HUES48 (cell line): ENCODE data around the gene TWF2.

ENCODE experiments used
- H3K27ac ChIP-seq: one replicate; pipeline ENCODE4 v1.7.0; 2013; ENCODE audit warnings: low read depth, low read length, inconsistent platforms
- H3K27me3 ChIP-seq: 2 replicates; pipeline ENCODE4 v1.6.1; 2013; ENCODE audit warnings: mild to moderate bottlenecking, low read length; ENCODE audit not compliant: control insufficient read depth, insufficient read depth
- H3K36me3 ChIP-seq: 2 replicates; pipeline ENCODE4 v1.6.1; 2013; ENCODE audit warnings: low read length; ENCODE audit not compliant: control insufficient read depth, insufficient read depth
- H3K4me1 ChIP-seq: 2 replicates; pipeline ENCODE4 v1.6.1; 2013; ENCODE audit warnings: mild to moderate bottlenecking, low read length; ENCODE audit not compliant: control insufficient read depth, insufficient read depth
- H3K4me3 ChIP-seq: 2 replicates; pipeline ENCODE4 v1.5.1; 2013; ENCODE audit warnings: mild to moderate bottlenecking, low read depth, low read length
- H3K9ac ChIP-seq: 2 replicates; pipeline ENCODE4 v1.6.1; 2013; ENCODE audit warnings: mild to moderate bottlenecking, low read depth, low read length, moderate library complexity
- H3K9me3 ChIP-seq: 2 replicates; pipeline ENCODE4 v1.6.1; 2013; ENCODE audit warnings: low read length; ENCODE audit not compliant: control insufficient read depth, insufficient read depth

TWF2 gene

DNA sequence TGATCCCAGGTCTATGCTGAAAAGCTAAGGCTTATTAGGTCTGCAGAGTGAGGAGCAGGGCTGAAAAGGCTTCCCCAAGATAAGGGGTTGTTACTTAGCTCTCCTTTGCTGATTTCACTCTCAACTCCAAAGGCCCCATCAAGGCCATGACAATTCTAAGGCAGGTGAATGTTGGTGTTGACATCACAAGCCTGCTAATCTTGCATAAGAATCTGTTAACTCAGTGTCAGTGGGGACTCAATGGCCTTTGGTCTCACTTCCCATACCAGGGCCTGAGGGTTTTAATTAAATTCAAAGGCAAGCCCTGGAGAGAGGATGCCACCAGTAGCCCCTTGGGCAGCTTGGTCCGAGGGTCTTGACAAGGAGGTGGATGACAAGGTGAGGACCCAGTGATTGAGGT is 50.4 kb downstream of the TWF2 start:
- H3K27ac ChIP-seq = no peak overlapping the region
- no peak overlapping the region for H3K9ac ChIP-seq

GRCh38 chr3:52186729-52187128 is 52.2 kb downstream of the TWF2 start:
- no peaks in the 10 kb centered on the region for H3K4me1 ChIP-seq
- no peak overlapping the region for H3K4me3 ChIP-seq
- no peak overlapping the region for H3K27ac ChIP-seq

More for the DNA sequence above, 50.4 kb downstream of the TWF2 start:
- Histone ChIP-seq H3K4me3 (no peak overlapping the region), H3K27me3 (no peaks in the 10 kb centered on the region), H3K9me3 (no peaks in the 10 kb centered on the region), H3K36me3 (no peaks in the 10 kb centered on the region), H3K4me1 (no peaks in the 10 kb centered on the region)

DNA sequence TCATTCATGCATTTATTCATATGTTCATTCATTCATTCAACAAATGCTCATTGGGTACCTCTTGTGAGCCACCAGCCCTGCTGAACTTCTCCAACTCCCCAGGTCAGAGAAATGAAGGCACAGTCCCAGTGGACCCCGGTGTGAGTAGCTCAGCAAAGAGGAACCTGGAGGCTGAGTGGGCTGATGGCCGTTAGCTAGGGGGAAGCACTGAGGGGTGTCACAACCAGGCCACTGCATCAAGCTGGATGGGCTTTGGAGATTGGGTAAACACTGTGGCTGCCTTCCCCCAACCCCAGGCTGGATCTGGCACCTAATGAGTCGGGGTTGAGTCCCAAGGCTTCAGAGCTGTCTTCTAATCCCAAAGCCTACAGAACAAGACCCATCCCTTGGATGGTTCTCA is 53.1 kb downstream of the TWF2 start:
- Histone ChIP-seq H3K27me3 (no peaks in the 10 kb centered on the region), H3K9ac (no peak overlapping the region), H3K4me3 (no peak overlapping the region), H3K36me3 (no peaks in the 10 kb centered on the region), H3K9me3 (no peaks in the 10 kb centered on the region), H3K4me1 (no peaks in the 10 kb centered on the region), H3K27ac (no peak overlapping the region)

More at GRCh38 chr3:52186729-52187128, 52.2 kb downstream of the TWF2 start:
- no peaks in the 10 kb centered on the region for H3K27me3 ChIP-seq
- H3K9me3 ChIP-seq = no peaks in the 10 kb centered on the region
- no peaks in the 10 kb centered on the region for H3K36me3 ChIP-seq
- no peak overlapping the region for H3K9ac ChIP-seq

DNA sequence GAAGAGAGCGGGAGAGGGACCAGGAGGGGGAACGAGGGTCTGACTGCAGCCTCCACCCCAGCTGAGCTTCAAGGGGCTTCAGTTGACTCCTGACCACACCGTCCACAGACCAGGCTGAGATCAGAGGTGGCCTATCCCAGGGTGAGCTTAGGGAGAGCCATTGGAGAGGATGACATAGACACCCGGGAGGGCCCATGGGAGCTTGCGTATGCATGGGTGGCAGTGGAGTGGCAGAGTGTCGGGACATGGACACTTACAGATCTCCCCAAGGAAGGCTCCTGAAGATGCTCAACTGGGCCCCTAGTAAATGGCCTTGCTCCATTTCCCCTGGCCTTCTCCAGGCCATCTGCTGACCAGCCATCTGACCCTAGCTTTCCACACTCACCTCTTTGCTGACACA is 53.6 kb downstream of the TWF2 start:
- Histone ChIP-seq H3K36me3 (no peaks in the 10 kb centered on the region), H3K4me3 (no peak overlapping the region), H3K27ac (no peak overlapping the region), H3K4me1 (no peaks in the 10 kb centered on the region), H3K9ac (no peak overlapping the region), H3K27me3 (no peaks in the 10 kb centered on the region), H3K9me3 (no peaks in the 10 kb centered on the region)

DNA sequence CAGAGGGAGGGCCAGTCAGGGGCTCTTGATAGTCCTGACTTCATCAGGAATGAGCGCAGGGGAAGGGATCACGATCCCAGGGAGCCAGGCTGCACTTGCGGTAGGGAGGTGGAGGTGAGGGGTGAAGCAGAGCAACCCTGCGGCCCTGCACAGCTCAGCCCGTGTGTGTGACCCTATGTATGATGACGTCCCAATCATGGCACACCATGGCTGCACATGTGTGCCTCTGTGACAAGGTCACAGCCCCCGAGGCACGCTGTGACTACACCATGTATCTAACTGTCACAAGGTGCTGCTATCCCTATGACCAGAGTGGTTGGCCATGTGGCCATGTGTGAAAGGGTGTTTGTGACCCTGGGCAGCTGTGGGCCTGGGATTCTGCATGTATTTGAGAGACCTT is 54.3 kb downstream of the TWF2 start:
- no peaks in the 10 kb centered on the region for H3K4me1 ChIP-seq
- no peaks in the 10 kb centered on the region for H3K36me3 ChIP-seq
- no peak overlapping the region for H3K27ac ChIP-seq
- H3K9ac ChIP-seq = no peak overlapping the region
- H3K27me3 ChIP-seq = no peaks in the 10 kb centered on the region
- no peak overlapping the region for H3K4me3 ChIP-seq
- no peaks in the 10 kb centered on the region for H3K9me3 ChIP-seq

DNA sequence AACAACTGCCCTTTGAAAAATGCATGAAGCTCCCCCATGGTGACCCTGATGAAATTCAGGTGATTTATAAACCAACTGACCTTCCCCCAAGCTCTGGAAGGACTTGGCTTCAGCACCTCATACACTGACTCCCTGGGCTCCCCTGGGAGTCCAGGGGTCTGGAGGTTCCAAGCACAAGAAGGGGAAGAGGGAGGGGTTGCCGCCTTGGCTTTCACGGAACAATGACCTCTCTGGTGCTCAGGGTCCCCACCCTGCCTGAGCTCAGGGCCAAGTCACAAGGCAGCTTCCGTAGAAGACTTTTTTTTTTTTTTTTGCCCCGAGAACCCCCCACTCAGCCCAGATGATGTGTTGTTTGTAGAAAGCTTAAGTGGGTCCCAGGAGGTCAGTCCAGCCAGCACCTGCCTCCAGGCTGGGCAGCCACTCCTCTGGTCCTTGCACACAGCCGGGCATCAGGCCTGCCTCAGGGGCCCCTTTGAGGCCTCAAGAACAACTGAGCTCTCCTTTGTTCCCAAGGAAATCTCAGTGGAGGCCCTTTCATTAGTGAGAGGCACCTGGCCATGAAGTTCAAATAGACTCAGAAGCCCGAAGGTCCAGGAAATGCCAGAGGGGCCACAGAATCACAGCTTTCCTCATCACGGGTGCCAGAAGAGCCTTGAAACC is 55.0 kb downstream of the TWF2 start:
- no peaks in the 10 kb centered on the region for H3K36me3 ChIP-seq
- no peaks in the 10 kb centered on the region for H3K4me1 ChIP-seq
- H3K27me3 ChIP-seq = no peaks in the 10 kb centered on the region
- no peak overlapping the region for H3K27ac ChIP-seq
- no peak overlapping the region for H3K9ac ChIP-seq
- H3K4me3 ChIP-seq = no peak overlapping the region
- no peaks in the 10 kb centered on the region for H3K9me3 ChIP-seq

DNA sequence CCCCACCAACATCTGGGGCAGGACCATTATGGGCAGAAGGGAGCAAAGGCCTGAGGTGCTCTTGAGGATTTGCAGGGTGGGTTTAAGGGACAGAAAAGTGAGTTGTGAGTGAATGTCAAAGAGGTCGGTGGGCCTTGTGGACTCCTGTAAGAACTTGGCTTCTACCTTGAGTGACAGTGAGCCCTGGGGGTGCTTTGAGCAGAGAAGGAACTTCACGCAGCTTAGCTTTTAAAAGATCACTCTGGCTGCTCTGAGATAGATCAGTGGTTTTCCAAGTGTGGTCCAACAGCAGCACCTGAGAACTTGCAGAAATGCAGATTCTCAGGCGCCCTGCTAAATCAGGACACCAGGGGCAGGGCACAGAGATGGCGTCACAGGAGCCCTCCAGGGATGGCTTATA is 56.3 kb downstream of the TWF2 start:
- Histone ChIP-seq H3K27ac (no peak overlapping the region), H3K36me3 (no peaks in the 10 kb centered on the region), H3K9me3 (no peaks in the 10 kb centered on the region), H3K4me1 (no peaks in the 10 kb centered on the region), H3K27me3 (no peaks in the 10 kb centered on the region), H3K9ac (no peak overlapping the region), H3K4me3 (no peak overlapping the region)

GRCh38 chr3:52182196-52182595 is 56.8 kb downstream of the TWF2 start:
- H3K27me3 ChIP-seq = no peaks in the 10 kb centered on the region
- no peak overlapping the region for H3K27ac ChIP-seq
- no peak overlapping the region for H3K4me3 ChIP-seq
- no peaks in the 10 kb centered on the region for H3K36me3 ChIP-seq
- no peaks in the 10 kb centered on the region for H3K4me1 ChIP-seq
- H3K9ac ChIP-seq = no peak overlapping the region
- no peaks in the 10 kb centered on the region for H3K9me3 ChIP-seq

DNA sequence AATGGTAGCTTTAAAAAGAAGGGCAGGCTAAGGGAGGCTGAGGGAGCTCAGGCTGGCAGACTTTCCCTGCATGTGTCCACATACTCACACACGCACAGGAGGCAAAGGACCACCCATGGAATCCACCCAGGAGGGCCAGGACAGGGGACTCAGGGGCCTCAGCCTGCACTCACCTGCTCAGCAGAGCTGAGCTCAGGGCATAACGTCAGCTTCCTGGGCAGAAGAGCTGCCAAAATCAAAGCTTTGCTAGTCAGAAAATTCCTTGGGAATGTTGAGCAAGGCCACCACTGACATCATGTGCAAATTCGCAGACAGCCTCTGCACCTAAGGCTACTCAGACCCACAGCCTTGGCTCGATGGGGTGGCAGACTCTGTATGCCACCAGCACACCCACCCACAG is 57.4 kb downstream of the TWF2 start:
- H3K4me1 ChIP-seq = no peaks in the 10 kb centered on the region
- no peaks in the 10 kb centered on the region for H3K36me3 ChIP-seq
- H3K9me3 ChIP-seq = no peaks in the 10 kb centered on the region
- H3K9ac ChIP-seq = no peak overlapping the region
- H3K27ac ChIP-seq = peak overlapping the region; percentile 20
- no peak overlapping the region for H3K4me3 ChIP-seq
- H3K27me3 ChIP-seq = no peaks in the 10 kb centered on the region
